HepG2 (cell line): ENCODE data around the gene CRNKL1. TPM values are rescaled to one million over a fixed set of nuclear protein-coding genes. Genes with fewer than 3 reads are reported as not detected.

Experiments used
- ATAC-seq: fragments of 200-7000 bp; cut with Tn5 transposase; 3 replicates; pipeline ENCODE4 v1.9.1; 2020; ENCODE audit warnings: mild to moderate bottlenecking, moderate library complexity
- BruUV-seq: library from RNA; stranded (reverse); fragments of 400-500 nt; replicated peaks from 2 replicates; lab custom pipeline; 2021; lab: Mats Ljungman, UMichigan
- CTCF ChIA-PET: fragments of 300-600 bp; formaldehyde crosslinking; extraction: SDS; loops from one replicate; lab custom pipeline; 2021; ENCODE audit warnings: low total read pairs, inconsistent platforms, low intra/inter-chr PET ratio; lab: Yijun Ruan, JAX
- POLR2A ChIA-PET: fragments of 350-600 bp; sonication (Branson Sonifier 250); formaldehyde crosslinking; loops from one replicate; lab custom pipeline; 2020; ENCODE audit warnings: antibody characterized with exemption, inconsistent platforms; lab: Yijun Ruan, JAX
- DNase-seq: peaks from one replicate; pipeline ENCODE4 v3.0.0-alpha.2; 2015; ENCODE audit warnings: low spot score
- FAIRE-seq: peaks from 3 replicates; lab custom pipeline; 2011; peaks lifted over from hg19 to GRCh38; lab: Jason Lieb, UNC
- H2AFZ ChIP-seq: one replicate; pipeline ENCODE4 v1.6.1; 2011; ENCODE audit warnings: low read length, inconsistent platforms
- H3K27ac ChIP-seq: fragments of 300-600 bp; 3 replicates; pipeline ENCODE4 v1.8.0; 2011; ENCODE audit warnings: mixed run types, mild to moderate bottlenecking, mixed read lengths, low read length, inconsistent platforms; ENCODE audit not compliant: insufficient read depth; ENCODE audit errors: extremely low read length
- H3K27me3 ChIP-seq, 2 experiments: fragments of 200-600 bp in 1 of 2; 2 replicates in 1 of 2; 3 replicates in 1 of 2; pipeline versions ENCODE4 v1.6.0 to v1.8.0; 2011; ENCODE audit warnings: low read length in 2 of 2, mild to moderate bottlenecking in 2 of 2, moderate library complexity in 2 of 2, inconsistent platforms in 1 of 2; ENCODE audit not compliant: insufficient read depth in 2 of 2, control insufficient read depth in 1 of 2
- H3K36me3 ChIP-seq, 2 experiments: fragments of 200-600 bp in 1 of 2; replicated peaks in 1 of 2; 2 replicates in 1 of 2; 3 replicates in 1 of 2; pipeline versions ENCODE4 v1.5.1 to v1.8.0; 2011; ENCODE audit warnings: low read length in 2 of 2, inconsistent platforms in 1 of 2; ENCODE audit not compliant: insufficient read depth in 2 of 2, control insufficient read depth in 1 of 2
- H3K4me1 ChIP-seq: 2 replicates; pipeline ENCODE4 v1.5.1; 2012; ENCODE audit warnings: low read length, inconsistent platforms; ENCODE audit not compliant: insufficient read depth
- H3K4me2 ChIP-seq: 2 replicates; pipeline ENCODE4 v1.6.0; 2011; ENCODE audit warnings: low read depth, low read length, inconsistent platforms
- H3K4me3 ChIP-seq, 3 experiments: fragments of 200-600 bp in 1 of 3; sonication (generic), shearing (Covaris generic) in 1 of 3; replicated peaks in 1 of 3; 2 replicates each; pipeline ENCODE4 v1.5.1; 2011 to 2016; ENCODE audit warnings: low read length in 3 of 3, inconsistent platforms in 2 of 3, low read depth in 2 of 3, mild to moderate bottlenecking in 2 of 3, control low read depth in 1 of 3, mixed read lengths in 1 of 3; ENCODE audit not compliant: insufficient read depth in 1 of 3
- H3K79me2 ChIP-seq: one replicate; pipeline ENCODE4 v1.6.1; 2011; ENCODE audit warnings: low read length, inconsistent platforms; ENCODE audit not compliant: insufficient read depth
- H3K9ac ChIP-seq: 2 replicates; pipeline ENCODE4 v1.6.0; 2011; ENCODE audit warnings: mild to moderate bottlenecking, low read depth, low read length, inconsistent platforms; ENCODE audit not compliant: insufficient read depth
- H3K9me3 ChIP-seq: 2 replicates; pipeline ENCODE4 v1.5.1; 2012; ENCODE audit warnings: mild to moderate bottlenecking, low read length
- H4K20me1 ChIP-seq: 2 replicates; pipeline ENCODE4 v1.6.0; 2011; ENCODE audit warnings: inconsistent platforms, mild to moderate bottlenecking, low read length, moderate library complexity; ENCODE audit not compliant: insufficient read depth
- ATF7 ChIP-seq, 2 experiments: fragments of 450-650 bp in 1 of 2; sonication (generic) in 1 of 2; formaldehyde crosslinking in 1 of 2; IDR thresholded peaks; 2 replicates each; pipeline versions ENCODE4 v1.4.0 to v1.6.1; 2016 to 2020; ENCODE audit warnings: antibody characterized with exemption in 1 of 2, mild to moderate bottlenecking in 1 of 2, missing genetic modification reagents in 1 of 2
- BRD4 ChIP-seq: sonication (generic); formaldehyde crosslinking; IDR thresholded peaks from 2 replicates; pipeline ENCODE4 v1.4.0; 2020; ENCODE audit warnings: missing genetic modification reagents
- FOXK1 ChIP-seq: sonication (generic); formaldehyde crosslinking; IDR thresholded peaks from 2 replicates; pipeline ENCODE4 v1.4.0; 2020; ENCODE audit warnings: low read depth, missing genetic modification reagents, borderline replicate concordance
- HMG20B ChIP-seq: conservative IDR thresholded peaks from 2 replicates; pipeline ENCODE4 v1.6.1; 2016; ENCODE audit warnings: missing genetic modification reagents, missing compliant biosample characterization
- NFE2L1 ChIP-seq: sonication (generic); formaldehyde crosslinking; IDR thresholded peaks from 2 replicates; pipeline ENCODE4 v1.4.0; 2020; ENCODE audit warnings: missing genetic modification reagents, mild to moderate bottlenecking, borderline replicate concordance
- SIX1 ChIP-seq: sonication (generic); formaldehyde crosslinking; IDR thresholded peaks from 2 replicates; pipeline ENCODE4 v1.4.0; 2020; ENCODE audit warnings: missing genetic modification reagents, borderline replicate concordance
- SMC3 ChIP-seq: IDR thresholded peaks from 2 replicates; pipeline ENCODE4 v1.6.1; 2011; ENCODE audit warnings: low read length, improper control_type of control experiment
- SNAPC4 ChIP-seq: sonication (generic); formaldehyde crosslinking; IDR thresholded peaks from 2 replicates; pipeline ENCODE4 v1.4.0; 2020; ENCODE audit warnings: mild to moderate bottlenecking, missing genetic modification reagents
- SOX13 ChIP-seq, 3 experiments: fragments of 450-650 bp in 1 of 3; sonication (generic) in 1 of 3; formaldehyde crosslinking in 1 of 3; IDR thresholded peaks in 2 of 3; conservative IDR thresholded peaks in 1 of 3; 2 replicates each; pipeline versions ENCODE4 v1.5.0 to v1.6.1; 2016 to 2020; ENCODE audit warnings: antibody characterized with exemption in 1 of 3, mild to moderate bottlenecking in 1 of 3, missing compliant biosample characterization in 1 of 3, missing genetic modification reagents in 1 of 3, moderate library complexity in 1 of 3
- TERF1 ChIP-seq: sonication (generic); formaldehyde crosslinking; IDR thresholded peaks from 2 replicates; pipeline ENCODE4 v1.8.0; 2022; ENCODE audit warnings: mild to moderate bottlenecking, missing genetic modification reagents, moderate library complexity
- ZFP37 ChIP-seq: sonication (generic); formaldehyde crosslinking; IDR thresholded peaks from 2 replicates; pipeline ENCODE4 v1.4.0; 2020; ENCODE audit warnings: missing genetic modification reagents, borderline replicate concordance
- ZNF629 ChIP-seq: sonication (generic); formaldehyde crosslinking; conservative IDR thresholded peaks from 2 replicates; pipeline ENCODE4 v1.5.0; 2020; ENCODE audit warnings: missing genetic modification reagents
- ZNF724P ChIP-seq: sonication (generic); formaldehyde crosslinking; IDR thresholded peaks from 2 replicates; pipeline ENCODE4 v1.8.0; 2022; ENCODE audit warnings: missing genetic modification reagents, borderline replicate concordance
- ZNF790 ChIP-seq: sonication (generic); formaldehyde crosslinking; IDR thresholded peaks from 2 replicates; pipeline ENCODE4 v1.8.0; 2022; ENCODE audit warnings: missing genetic modification reagents, mild to moderate bottlenecking, borderline replicate concordance
- WGBS: methylation state at CpG from one replicate; pipeline ENCODE4 v1.1.6; 2017; ENCODE audit warnings: low lambda C conversion rate; 5-methylcytosine and 5-hydroxymethylcytosine counted together
- in situ Hi-C: cut with HindIII; loops from 2 replicates; pipeline ENCODE4 v1.10.0; 2017; ENCODE audit warnings: low pct_unique_long_range_greater_than_20kb; ENCODE audit not compliant: extremely low pct_ligation_motif_present
- intact Hi-C: fragments of 100-400 bp; cut with micrococcal nuclease; formaldehyde crosslinking; loops from one replicate; pipeline ENCODE4 v1.10.0; 2022; ENCODE audit not compliant: unreplicated experiment
- polyA plus RNA-seq, 8 experiments: library from polyadenylated mRNA; depleted of rRNA in 3 of 8; stranded (reverse) in 7 of 8; unstranded in 1 of 8; fragments of >200 nt; fragmentation: Illumina TruSeq in 4 of 8; extraction: Trizol in 4 of 8; gene quantifications; 2 replicates each; pipeline versions ENCODE4 v1.2.1 to v1.2.3, GENCODE V29; 2011 to 2016; ENCODE audit warnings: low read depth in 4 of 8, missing spikeins in 1 of 8, mixed read lengths in 1 of 8; ENCODE audit not compliant: insufficient read depth in 1 of 8
- total RNA-seq, 5 experiments: library from RNA; depleted of rRNA; stranded (reverse); fragments of >200 nt; fragmentation: Illumina TruSeq; extraction: Trizol; gene quantifications; 2 replicates each; pipeline ENCODE4 v1.2.3, GENCODE V29; 2016; ENCODE audit warnings: low read depth in 1 of 5
- TF ChIP-seq, protein P1 (sequence below): sonication (generic); formaldehyde crosslinking; IDR thresholded peaks from 2 replicates; pipeline ENCODE4 v1.4.0; 2020; ENCODE audit warnings: mild to moderate bottlenecking, missing genetic modification reagents

CRNKL1 gene
- total and polyA plus RNA-seq, 2 of the 13 experiments (the other 11 are each of a cell fraction or from before 2014, with no cell fraction given) = 12.3 to 64.5 TPM

- TF ChIP-seq SNAPC4 (CRISPR knock-in tag) (no peak), SMC3 (no peak), NFE2L1 (CRISPR knock-in tag) (no peak), FOXK1 (no peak), SIX1 (CRISPR knock-in tag) (no peak), SOX13 (IDR thresholded peaks at IDR 0.05) (no peak), SOX13 (CRISPR knock-in tag; conservative IDR thresholded peaks at IDR 0.05 in 1 of 2, IDR thresholded peaks at IDR 0.05 in 1 of 2) (no peak), HMG20B (CRISPR knock-in tag) (no peak), BRD4 (CRISPR knock-in tag) (no peak)
- TF ChIP-seq, all 625 proteins: peak for 0
These were observed 29.8 kb downstream of the CRNKL1 start (continued) for GRCh38 chr20:20022498-20022897.

GRCh38 chr20:20021835-20022234 is 30.4 kb downstream of the CRNKL1 start:
- H3K4me3 ChIP-seq = no peak overlapping the region
- peaks cover 93% of the 10 kb centered on the region for H3K79me2 ChIP-seq
- H3K4me2 ChIP-seq = no peak overlapping the region
- in situ Hi-C loops (no loop called here), intact Hi-C loops (no loop called here)
- 86% methylated on average over 7 of the region's 7 CpGs for WGBS
- H3K9ac ChIP-seq = no peak overlapping the region
- H3K27me3 ChIP-seq = no peaks in the 10 kb centered on the region; a peak in 1 of 5 replicates
- ATAC-seq (no peak), FAIRE-seq (no peak), DNase-seq (no peak)
- H4K20me1 ChIP-seq = peaks cover 5% of the 10 kb centered on the region
- ChIA-PET CTCF (no interaction called here), POLR2A (interaction anchor here (0.9 kb wide), 1 partner anchor 30 kb away, joined by 4 read pairs; the partner anchor contains the start of genes CFAP61 and CRNKL1)
- H2AFZ ChIP-seq = no peak overlapping the region
- peaks cover 7 to 59% of the 10 kb centered on the region in 2 experiments for H3K36me3 ChIP-seq
- BruUV-seq = no TSS peak
- H3K4me1 ChIP-seq = peaks cover 40% of the 10 kb centered on the region
- H3K9me3 ChIP-seq = no peaks in the 10 kb centered on the region
- no peak overlapping the region for H3K27ac ChIP-seq
- no peak for TF ChIP-seq ATF7 (IDR thresholded peaks at IDR 0.05)
- no peak for TF ChIP-seq ATF7 (CRISPR knock-in tag; IDR thresholded peaks at IDR 0.05)
- no peak for TF ChIP-seq ZFP37
- TF ChIP-seq ZNF724P (CRISPR knock-in tag) = no peak
- TF ChIP-seq TERF1 (CRISPR knock-in tag) = no peak
- TF ChIP-seq, protein P1, sequence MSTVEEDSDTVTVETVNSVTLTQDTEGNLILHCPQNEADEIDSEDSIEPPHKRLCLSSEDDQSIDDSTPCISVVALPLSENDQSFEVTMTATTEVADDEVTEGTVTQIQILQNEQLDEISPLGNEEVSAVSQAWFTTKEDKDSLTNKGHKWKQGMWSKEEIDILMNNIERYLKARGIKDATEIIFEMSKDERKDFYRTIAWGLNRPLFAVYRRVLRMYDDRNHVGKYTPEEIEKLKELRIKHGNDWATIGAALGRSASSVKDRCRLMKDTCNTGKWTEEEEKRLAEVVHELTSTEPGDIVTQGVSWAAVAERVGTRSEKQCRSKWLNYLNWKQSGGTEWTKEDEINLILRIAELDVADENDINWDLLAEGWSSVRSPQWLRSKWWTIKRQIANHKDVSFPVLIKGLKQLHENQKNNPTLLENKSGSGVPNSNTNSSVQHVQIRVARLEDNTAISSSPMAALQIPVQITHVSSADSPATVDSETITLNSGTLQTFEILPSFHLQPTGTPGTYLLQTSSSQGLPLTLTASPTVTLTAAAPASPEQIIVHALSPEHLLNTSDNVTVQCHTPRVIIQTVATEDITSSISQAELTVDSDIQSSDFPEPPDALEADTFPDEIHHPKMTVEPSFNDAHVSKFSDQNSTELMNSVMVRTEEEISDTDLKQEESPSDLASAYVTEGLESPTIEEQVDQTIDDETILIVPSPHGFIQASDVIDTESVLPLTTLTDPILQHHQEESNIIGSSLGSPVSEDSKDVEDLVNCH = no peak
- TF ChIP-seq ZNF629 (CRISPR knock-in tag) = no peak
- no peak for TF ChIP-seq ZNF790 (CRISPR knock-in tag)
